ENCODE measurements around the gene KLF2. TPM values are rescaled to one million over a fixed set of nuclear protein-coding genes. Genes with fewer than 3 reads are reported as not detected.

The KLF2 gene
- total RNA-seq, 1 donor from 2014 or later = 198 TPM

DNA sequence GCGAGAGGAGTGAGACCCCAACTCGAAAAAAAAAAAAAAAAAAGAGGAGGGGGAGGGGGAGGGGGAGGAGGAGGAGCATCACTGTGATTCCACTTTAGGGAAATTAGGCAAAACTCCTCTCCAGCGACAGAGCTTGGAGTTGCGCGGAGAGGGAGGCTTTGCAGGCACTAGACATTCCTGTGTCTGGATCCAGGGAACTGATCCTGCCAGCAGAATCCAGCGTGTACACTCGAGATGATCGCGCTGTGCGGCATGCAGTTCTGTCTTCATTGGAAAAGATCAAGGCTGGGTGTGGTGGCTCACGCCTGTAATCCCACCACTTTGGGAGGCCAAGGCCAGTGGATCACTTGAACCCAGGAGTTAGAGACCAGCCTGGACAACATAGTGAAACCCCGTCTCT, 29.6 kb upstream of the KLF2 start:
- no peaks in the 10 kb centered on the region for H3K4me1 ChIP-seq
- intact Hi-C loops (cut with DNase I) = no loop called here
- H3K9me3 ChIP-seq = no peaks in the 10 kb centered on the region
- DNase-seq (no peak), ATAC-seq (no peak)
- no peak for TF ChIP-seq CTCF (IDR thresholded peaks at IDR 0.05)
- no peak overlapping the region for H3K4me3 ChIP-seq
- H3K27ac ChIP-seq = no peak overlapping the region
- no peaks in the 10 kb centered on the region for H3K36me3 ChIP-seq
- no peaks in the 10 kb centered on the region for H3K27me3 ChIP-seq

DNA sequence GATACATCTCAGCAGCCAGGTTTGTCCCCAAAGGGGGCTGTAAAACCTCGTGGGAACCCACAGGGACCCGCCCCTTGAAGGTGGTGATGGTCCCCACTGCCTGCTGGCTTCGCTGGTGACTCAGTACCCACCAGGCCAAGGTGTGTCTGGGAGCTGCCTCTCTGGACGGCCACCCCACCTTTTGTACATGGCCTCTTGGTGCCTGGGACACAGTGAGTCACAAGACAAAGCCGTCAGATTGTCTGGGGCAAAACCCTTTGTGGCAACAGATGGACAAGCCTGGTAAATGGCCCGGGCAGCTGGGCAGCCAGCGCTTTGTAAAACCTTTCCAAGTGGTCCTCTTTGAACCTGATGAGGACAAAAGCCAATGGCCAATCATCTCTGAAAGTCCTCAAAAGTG, 27.9 kb upstream of the KLF2 start:
- intact Hi-C loops (cut with DNase I) = no loop called here
- no peaks in the 10 kb centered on the region for H3K9me3 ChIP-seq
- H3K27me3 ChIP-seq = no peaks in the 10 kb centered on the region
- ATAC-seq (no peak), DNase-seq (no peak)
- no peaks in the 10 kb centered on the region for H3K4me1 ChIP-seq
- no peak for TF ChIP-seq CTCF (IDR thresholded peaks at IDR 0.05)
- H3K27ac ChIP-seq = no peak overlapping the region
- H3K4me3 ChIP-seq = no peak overlapping the region
- H3K36me3 ChIP-seq = no peaks in the 10 kb centered on the region

DNA sequence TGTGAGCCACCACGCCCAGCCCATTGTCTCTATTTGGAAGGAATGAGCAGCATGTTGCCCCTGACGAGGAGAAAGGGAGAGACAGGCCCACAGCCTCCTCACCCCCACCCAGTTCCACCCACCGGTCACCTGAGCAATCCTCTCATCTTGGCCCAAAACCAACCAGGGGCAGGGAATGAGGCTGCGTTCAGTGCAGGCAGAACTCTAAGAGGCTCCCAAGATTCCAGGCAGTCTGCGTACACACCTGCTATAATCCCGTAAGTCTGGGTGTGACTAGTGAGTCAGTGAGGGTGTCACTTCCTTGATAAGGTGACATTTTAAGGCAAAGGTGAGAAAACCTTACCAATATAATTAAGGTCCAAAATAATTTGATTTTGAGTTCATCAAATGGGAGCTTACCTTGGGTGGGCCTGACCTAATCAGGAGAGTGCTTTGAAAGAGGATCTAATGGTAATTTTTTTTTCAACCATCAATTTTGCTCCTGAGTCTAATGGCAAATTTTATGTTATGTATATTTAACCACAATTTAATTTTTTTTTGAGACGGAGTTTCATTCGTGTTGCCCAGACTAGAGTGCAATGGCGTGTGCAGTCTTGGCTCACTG, 26.9 kb upstream of the KLF2 start:
- TF ChIP-seq CTCF (IDR thresholded peaks at IDR 0.05) = no peak
- no peaks in the 10 kb centered on the region for H3K9me3 ChIP-seq
- no peaks in the 10 kb centered on the region for H3K4me1 ChIP-seq
- no peak overlapping the region for H3K4me3 ChIP-seq
- ATAC-seq = no peak
- intact Hi-C loops (cut with DNase I) = no loop called here
- no peak for DNase-seq
- H3K36me3 ChIP-seq = no peaks in the 10 kb centered on the region
- H3K27ac ChIP-seq = no peak overlapping the region
- no peaks in the 10 kb centered on the region for H3K27me3 ChIP-seq

DNA sequence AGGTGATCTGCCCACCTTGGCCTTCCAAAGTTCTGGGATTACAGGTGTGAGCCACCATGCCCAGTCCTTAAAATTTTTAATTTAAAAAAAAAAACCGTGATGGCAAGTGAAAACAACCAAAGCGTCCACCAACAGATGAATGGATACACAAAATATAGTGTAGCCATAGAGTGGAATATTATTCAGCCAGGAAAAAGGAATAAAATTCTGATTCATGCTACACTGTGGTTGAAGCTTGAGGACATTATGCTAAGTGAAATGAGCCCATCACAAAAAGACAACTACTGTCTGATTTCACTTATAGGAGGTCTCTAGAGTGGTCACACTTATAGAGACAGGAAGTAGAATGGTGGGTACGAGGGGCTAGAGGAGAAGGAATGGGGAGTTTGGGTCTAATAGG, 26.3 kb upstream of the KLF2 start:
- no peak for DNase-seq

DNA sequence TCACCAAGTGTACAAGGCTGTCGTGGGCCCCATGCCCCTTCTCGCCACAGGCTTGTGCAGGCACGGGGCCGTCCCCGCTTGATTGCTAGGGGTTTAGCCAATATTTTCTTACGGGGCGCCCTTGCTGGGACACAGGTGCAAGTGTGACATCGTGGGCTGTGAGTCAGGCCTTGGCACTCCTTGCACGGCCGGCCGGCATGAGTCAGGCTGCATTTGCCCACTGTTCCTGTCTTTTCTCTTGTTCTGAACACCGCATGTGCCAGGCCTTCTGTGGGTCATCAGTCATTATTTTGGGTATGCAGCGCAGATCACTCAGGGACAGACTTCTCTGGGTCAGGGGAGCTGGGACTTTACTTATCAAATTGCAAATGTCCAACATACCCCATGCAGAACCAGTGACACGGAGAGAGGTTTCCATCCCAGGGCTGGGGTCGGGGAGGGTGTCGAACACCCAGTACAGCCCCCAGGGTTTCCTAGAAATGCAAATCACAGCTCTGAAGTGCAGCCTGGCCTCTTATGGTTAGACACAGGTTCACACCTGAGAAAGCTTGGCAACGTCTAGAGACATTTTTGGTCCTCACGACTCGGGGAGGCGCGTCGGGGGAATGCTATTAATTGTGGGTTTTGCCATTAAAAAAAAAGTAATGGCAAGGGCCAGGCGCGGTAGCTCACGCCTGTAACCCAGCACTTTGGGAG, 22.5 kb upstream of the KLF2 start:
- ATAC-seq (no peak), DNase-seq (no peak)

More for the DNA sequence above, 26.3 kb upstream of the KLF2 start:
- H3K9me3 ChIP-seq = no peaks in the 10 kb centered on the region
- intact Hi-C loops (cut with DNase I) = no loop called here
- no peaks in the 10 kb centered on the region for H3K27me3 ChIP-seq
- H3K27ac ChIP-seq = no peak overlapping the region
- no peaks in the 10 kb centered on the region for H3K4me1 ChIP-seq
- H3K36me3 ChIP-seq = no peaks in the 10 kb centered on the region
- H3K4me3 ChIP-seq = no peak overlapping the region
- ATAC-seq = no peak
- TF ChIP-seq CTCF (IDR thresholded peaks at IDR 0.05) = no peak

More for the DNA sequence above, 22.5 kb upstream of the KLF2 start:
- Histone ChIP-seq H3K4me1 (peaks cover 5% of the 10 kb centered on the region), H3K27ac (no peak overlapping the region), H3K36me3 (no peaks in the 10 kb centered on the region), H3K4me3 (no peak overlapping the region), H3K27me3 (no peaks in the 10 kb centered on the region), H3K9me3 (no peaks in the 10 kb centered on the region)
- intact Hi-C loops (cut with DNase I) = no loop called here
- no peak for TF ChIP-seq CTCF (IDR thresholded peaks at IDR 0.05)
